A549 (cell line): ENCODE measurements around the gene RPL11. TPM values are rescaled to one million over a fixed set of nuclear protein-coding genes. Genes with fewer than 3 reads are reported as not detected.

ENCODE experiments used
- ATAC-seq, 2 experiments: fragments of 200-7000 bp in 1 of 2; fragments of >200 bp in 1 of 2; cut with Nextera tagmentation in 1 of 2; cut with Tn5 transposase in 1 of 2; 3 replicates each; pipeline versions ENCODE4 v1.8.0 to v1.9.1; 2018 to 2020; ENCODE audit warnings: mild to moderate bottlenecking in 1 of 2, moderate library complexity in 1 of 2
- CTCF ChIA-PET: fragments of 300-600 bp; sonication (Branson Sonifier 250); formaldehyde crosslinking; extraction: SDS; loops from one replicate; lab custom pipeline; 2021; ENCODE audit warnings: antibody characterized with exemption, inconsistent platforms; lab: Yijun Ruan, JAX
- POLR2A ChIA-PET: fragments of 350-600 bp; formaldehyde crosslinking; extraction: SDS; loops from one replicate; lab custom pipeline; 2021; ENCODE audit warnings: antibody characterized with exemption, inconsistent platforms; lab: Yijun Ruan, JAX
- DNase-seq, 2 experiments: peaks; one replicate each; pipeline versions ENCODE4 v3.0.0 to v3.0.0-alpha.2; 2011 to 2016; ENCODE audit warnings: low read depth in 1 of 2, low spot score in 1 of 2
- FAIRE-seq: peaks from 2 replicates; lab custom pipeline; 2011; peaks lifted over from hg19 to GRCh38; lab: Jason Lieb, UNC
- H3K27ac ChIP-seq, 2 experiments: fragments of >200 bp; sonication (Bioruptor Twin); formaldehyde crosslinking; 3 replicates each; pipeline ENCODE4 v1.5.1; 2016 to 2017
- H3K4me1 ChIP-seq: fragments of >200 bp; sonication (Bioruptor Twin); formaldehyde crosslinking; 3 replicates; pipeline ENCODE4 v1.6.1; 2016
- H3K4me2 ChIP-seq: fragments of >200 bp; sonication (Bioruptor Twin); formaldehyde crosslinking; 3 replicates; pipeline ENCODE4 v1.6.1; 2016
- H3K4me3 ChIP-seq: fragments of >200 bp; sonication (Bioruptor Twin); formaldehyde crosslinking; 3 replicates; pipeline ENCODE4 v1.5.1; 2016
- H3K9me3 ChIP-seq: fragments of >200 bp; sonication (Bioruptor Twin); formaldehyde crosslinking; 3 replicates; pipeline ENCODE4 v1.6.1; 2016
- ATOH8 ChIP-seq: fragments of 250-450 bp; sonication (Bioruptor Pico); IDR thresholded peaks from 2 replicates; pipeline ENCODE4 v1.5.0; 2020; ENCODE audit warnings: low read depth, mild to moderate bottlenecking, moderate library complexity
- BCL3 ChIP-seq: fragments of >200 bp; sonication (Bioruptor Twin); formaldehyde crosslinking; IDR thresholded peaks from 3 replicates; pipeline ENCODE4 v1.6.1; 2016
- CBX8 ChIP-seq: fragments of 200-600 bp; sonication (generic); IDR thresholded peaks from 2 replicates; pipeline ENCODE4 v1.6.1; 2016
- CEBPB ChIP-seq, 2 experiments: fragments of >200 bp in 1 of 2; sonication (Bioruptor Twin) in 1 of 2; formaldehyde crosslinking in 1 of 2; IDR thresholded peaks; 2 replicates each; pipeline ENCODE4 v1.6.1; 2012 to 2016
- CHD2 ChIP-seq: fragments of 150-350 bp; IDR thresholded peaks from 2 replicates; pipeline ENCODE4 v1.6.1; 2014; ENCODE audit warnings: low read length; ENCODE audit not compliant: partially characterized antibody
- CTCF ChIP-seq: fragments of >200 bp; sonication (Bioruptor Twin); formaldehyde crosslinking; IDR thresholded peaks from 3 replicates; pipeline ENCODE4 v1.5.1; 2016
- EHMT2 ChIP-seq: fragments of 200-600 bp; sonication (generic); IDR thresholded peaks from 2 replicates; pipeline ENCODE4 v1.6.1; 2016; ENCODE audit warnings: antibody characterized with exemption, low read depth, mild to moderate bottlenecking, moderate library complexity
- FOSB ChIP-seq: fragments of 250-450 bp; sonication (Bioruptor Pico); IDR thresholded peaks from 2 replicates; pipeline ENCODE4 v1.5.0; 2020; ENCODE audit warnings: mild to moderate bottlenecking, moderate library complexity
- HDAC2 ChIP-seq: fragments of 200-600 bp; sonication (generic); IDR thresholded peaks from 2 replicates; pipeline ENCODE4 v1.6.1; 2016
- HOXA7 ChIP-seq: fragments of 250-450 bp; sonication (Bioruptor Pico); IDR thresholded peaks from 2 replicates; pipeline ENCODE4 v1.5.0; 2020; ENCODE audit warnings: mild to moderate bottlenecking, moderate library complexity
- HOXB13 ChIP-seq: fragments of 250-450 bp; sonication (Bioruptor Pico); IDR thresholded peaks from 2 replicates; pipeline ENCODE4 v1.5.0; 2020; ENCODE audit warnings: low read depth, mild to moderate bottlenecking, moderate library complexity
- HOXB5 ChIP-seq: fragments of 250-450 bp; sonication (Bioruptor Pico); IDR thresholded peaks from 2 replicates; pipeline ENCODE4 v1.5.0; 2020; ENCODE audit warnings: mild to moderate bottlenecking, moderate library complexity
- KDM5A ChIP-seq: fragments of 200-600 bp; sonication (generic); IDR thresholded peaks from 2 replicates; pipeline ENCODE4 v1.6.1; 2016; ENCODE audit warnings: antibody characterized with exemption, mild to moderate bottlenecking
- MAX ChIP-seq: IDR thresholded peaks from 2 replicates; pipeline ENCODE4 v1.6.1; 2012
- PHF8 ChIP-seq: fragments of 200-600 bp; sonication (generic); IDR thresholded peaks from 2 replicates; pipeline ENCODE4 v1.6.1; 2016; ENCODE audit warnings: low read depth, mild to moderate bottlenecking, antibody characterized with exemption, moderate library complexity, borderline replicate concordance
- RARB ChIP-seq: fragments of 250-450 bp; sonication (Bioruptor Pico); IDR thresholded peaks from 2 replicates; pipeline ENCODE4 v1.8.0; 2021; ENCODE audit warnings: mild to moderate bottlenecking, moderate library complexity
- RCOR1 ChIP-seq: fragments of 150-350 bp; IDR thresholded peaks from 2 replicates; pipeline ENCODE4 v1.6.1; 2014; ENCODE audit warnings: antibody characterized with exemption, low read length, low read depth
- TP53 ChIP-seq: fragments of 250-450 bp; sonication (Bioruptor Pico); IDR thresholded peaks from 2 replicates; pipeline ENCODE4 v1.5.0; 2021; ENCODE audit warnings: mild to moderate bottlenecking, moderate library complexity
- USF2 ChIP-seq: fragments of 450-650 bp; IDR thresholded peaks from 2 replicates; pipeline ENCODE4 v1.6.1; 2014; ENCODE audit warnings: antibody characterized with exemption
- WGBS: methylation state at CpG from one replicate; pipeline ENCODE4 v1.1.6; 2017; ENCODE audit errors: missing lambda C conversion rate; 5-methylcytosine and 5-hydroxymethylcytosine counted together
- polyA plus RNA-seq, 4 experiments: library from polyadenylated mRNA; depleted of rRNA in 3 of 4; stranded (reverse); fragments of >200 nt; fragmentation: RNase III in 1 of 4; extraction: RNeasy Plus Mini Kit Qiagen cat#74134 plus additional on column Dnase treatment in 1 of 4; gene quantifications; 2 replicates in 3 of 4; 3 replicates in 1 of 4; pipeline ENCODE4 v1.2.3, GENCODE V29; 2011 to 2017

Gene RPL11
- polyA plus RNA-seq, 2 of the 4 experiments (the other 2 are of a cell fraction): 1,292 to 1,329 TPM

GRCh38 chr1:23720256-23720995 lies 28.8 kb downstream of the RPL11 start (continued):
- TF ChIP-seq KDM5A (no peak), CHD2 (no peak), CBX8 (no peak), PHF8 (no peak), EHMT2 (no peak), ATOH8 (CRISPR knock-in tag) (no peak), RARB (CRISPR knock-in tag) (no peak)

- CTCF ChIA-PET: interaction anchor here (0.7 to 1.0 kb wide), 4 partner anchors 22 to 88 kb away, joined by 3 read pairs; no protein-coding TSS in a partner anchor
- H3K4me3 ChIP-seq: no peak overlapping the region
- no peak for TF ChIP-seq HOXB5 (CRISPR knock-in tag)
- no peak for TF ChIP-seq FOSB (CRISPR knock-in tag)
- TF ChIP-seq HOXA7 (CRISPR knock-in tag): no peak
- TF ChIP-seq RCOR1: no peak
- TF ChIP-seq HOXB13 (CRISPR knock-in tag): no peak
- TF ChIP-seq TP53 (CRISPR knock-in tag): no peak
- no peak for TF ChIP-seq KDM5A
- TF ChIP-seq CEBPB (IDR thresholded peaks at IDR 0.05): no peak
- no peak for TF ChIP-seq CTCF
- TF ChIP-seq USF2: no peak
- no peak for TF ChIP-seq CHD2
- no peak for TF ChIP-seq HDAC2
- TF ChIP-seq MAX: no peak
- no peak for TF ChIP-seq BCL3
- TF ChIP-seq EHMT2: no peak
- no peaks in the 10 kb centered on the region for H3K9me3 ChIP-seq
- DNase-seq (no peak), FAIRE-seq (no peak), ATAC-seq (no peak)
- no peak overlapping the region for H3K27ac ChIP-seq
- H3K4me1 ChIP-seq: peaks cover 17% of the 10 kb centered on the region
- POLR2A ChIA-PET: interaction anchor here (0.8 kb wide), 1 partner anchor 31 kb away, joined by 3 read pairs; the partner anchor contains the start of gene RPL11
- 75% methylated on average over 3 of the region's 3 CpGs for WGBS
- H3K4me2 ChIP-seq: no peak overlapping the region
Measured at GRCh38 chr1:23722652-23723051, 31.0 kb downstream of the RPL11 start.
